Measurements from ENCODE around the gene KRTAP1-1.
"Not testable (repeated sequence)": the region's sequence is repeated elsewhere in the genome, so short reads cannot be mapped to it uniquely, and the experiment has no call there.

KRTAP1-1 gene

GRCh38 chr17:41040783-41041571 lies at the start of gene KRTAP1-1:
Gene KRTAP1-1, minus strand, starts transcription at chr17:41041450. Its CDS starts 53 bp downstream, at chr17:41041397.
- CTCF ChIA-PET; POLR2A ChIA-PET; DNase-seq (ENCODE audit: extremely low spot score): not testable (repeated sequence)

GRCh38 chr17:41088760-41089352 lies 47.6 kb upstream of the KRTAP1-1 start:
- DNase-seq (ENCODE audit: extremely low spot score); CTCF ChIA-PET; POLR2A ChIA-PET: not testable (repeated sequence)

- CTCF ChIA-PET = not testable (repeated sequence)
Observed at GRCh38 chr17:41084100-41084856, 43.0 kb upstream of the KRTAP1-1 start, which contains the start of gene KRTAP4-7. Gene KRTAP4-7, plus strand, starts transcription at chr17:41084150. Its CDS starts 57 bp downstream, at chr17:41084207.

GRCh38 chr17:41083427-41083826 lies 42.2 kb upstream of the KRTAP1-1 start:
- POLR2A ChIA-PET; CTCF ChIA-PET; DNase-seq (ENCODE audit: extremely low spot score): not testable (repeated sequence)

More at GRCh38 chr17:41084100-41084856, 43.0 kb upstream of the KRTAP1-1 start, which contains the start of gene KRTAP4-7:
- DNase-seq (ENCODE audit: extremely low spot score); POLR2A ChIA-PET: not testable (repeated sequence)

DNA sequence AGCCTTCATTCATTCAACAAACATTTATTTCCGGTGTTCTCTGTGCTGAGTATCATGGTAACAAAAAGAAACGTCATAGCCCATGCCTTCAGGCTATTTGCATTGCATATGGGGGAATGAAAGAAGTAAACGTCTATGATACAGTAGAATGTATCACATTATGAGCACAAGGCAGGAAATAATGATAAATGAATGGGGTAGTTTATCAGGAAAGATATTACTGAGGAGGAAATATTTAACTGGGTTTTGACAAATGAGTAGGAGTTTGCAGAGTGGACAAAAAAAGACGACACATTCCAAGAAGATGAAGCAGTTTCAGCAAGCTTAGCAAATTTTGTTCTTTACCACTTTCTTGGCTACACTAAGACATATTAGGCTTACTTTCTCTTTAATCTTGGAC lies 41.4 kb upstream of the KRTAP1-1 start:
- ChIA-PET POLR2A (no interaction called here), CTCF (no interaction called here)
- TF ChIP-seq CTCF (IDR thresholded peaks at IDR 0.05; ENCODE audit: control extremely low read depth, extremely low read depth, low read depth, missing control alignments) = no peak
- no peak for DNase-seq (ENCODE audit: extremely low spot score)

DNA sequence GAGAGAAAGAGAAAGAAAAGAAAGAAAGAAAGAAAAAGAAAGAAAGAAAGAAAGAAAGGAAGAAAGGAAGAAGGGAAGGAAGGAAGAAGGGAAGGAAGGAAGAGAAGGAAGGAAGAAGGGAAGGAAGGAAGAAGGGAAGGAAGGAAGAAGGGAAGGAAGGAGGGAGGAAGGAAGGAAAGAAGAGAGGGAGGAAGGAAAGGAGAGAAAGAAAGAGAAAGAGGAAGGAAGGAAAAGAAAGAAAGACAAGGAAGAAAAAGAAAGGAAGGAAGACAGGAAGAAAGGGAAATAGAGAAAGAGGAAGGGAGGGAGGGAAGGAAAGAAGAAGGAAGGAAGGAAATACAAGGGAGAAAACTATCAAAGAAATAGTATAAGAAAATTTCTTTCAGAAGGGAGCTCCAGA lies 35.5 kb upstream of the KRTAP1-1 start:
- POLR2A ChIA-PET = no interaction called here
- no peak for TF ChIP-seq CTCF (IDR thresholded peaks at IDR 0.05; ENCODE audit: control extremely low read depth, extremely low read depth, low read depth, missing control alignments)
- CTCF ChIA-PET = no interaction called here
- no peak for DNase-seq (ENCODE audit: extremely low spot score)

- POLR2A ChIA-PET = no interaction called here
- CTCF ChIA-PET = no interaction called here
- no peak for DNase-seq (ENCODE audit: extremely low spot score)
- TF ChIP-seq CTCF (IDR thresholded peaks at IDR 0.05; ENCODE audit: control extremely low read depth, extremely low read depth, low read depth, missing control alignments) = no peak
Observed at GRCh38 chr17:41073676-41074075, 32.4 kb upstream of the KRTAP1-1 start.

DNA sequence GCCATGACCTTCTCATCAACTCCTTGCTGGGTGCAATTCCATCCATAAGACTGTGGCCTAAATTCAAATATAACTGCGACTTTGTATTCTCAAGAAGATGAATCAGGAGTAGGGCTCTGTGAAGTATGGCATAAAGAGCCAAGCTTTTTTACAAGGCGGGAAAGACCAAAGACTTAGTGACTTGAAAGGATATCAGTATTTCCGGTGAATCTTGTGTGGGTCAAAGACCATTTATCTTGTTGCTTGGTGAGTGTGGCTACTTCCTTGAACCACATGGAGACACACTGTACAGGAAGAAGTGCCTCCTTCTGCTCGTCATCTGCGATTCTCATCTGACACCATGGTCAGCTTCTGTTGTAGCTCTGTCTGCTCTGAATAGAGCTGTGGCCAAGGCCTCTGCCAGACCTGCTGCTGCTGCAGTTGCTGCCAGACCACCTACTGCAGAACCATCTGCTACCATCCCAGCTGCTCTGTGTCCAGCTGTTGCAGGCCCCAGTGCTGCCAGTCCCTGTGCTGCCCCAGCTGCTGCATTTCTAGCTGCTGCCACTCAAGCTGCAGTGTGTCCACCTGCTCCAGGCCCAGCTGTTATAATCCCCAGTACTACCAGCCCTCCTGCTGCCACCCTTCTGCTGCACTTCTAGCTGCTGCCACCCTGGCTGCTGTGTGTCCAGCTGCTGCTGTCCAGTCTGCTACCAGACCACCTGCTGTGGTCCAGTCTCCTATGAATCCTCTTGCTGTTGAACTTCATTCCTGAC lies 30.5 kb upstream of the KRTAP1-1 start:
- ChIA-PET POLR2A (no interaction called here), CTCF (interaction anchor here (0.8 kb wide), 1 partner anchor 23 kb away, joined by 3 read pairs; no protein-coding TSS in a partner anchor)
- TF ChIP-seq CTCF (IDR thresholded peaks at IDR 0.05; ENCODE audit: control extremely low read depth, extremely low read depth, low read depth, missing control alignments) = no peak
- DNase-seq (ENCODE audit: extremely low spot score) = no peak

Measured in GM10248 (cell line).